GM10847 (cell line): ENCODE measurements around the gene TSPAN1.

ENCODE experiments used
- POLR2A ChIP-seq: IDR thresholded peaks from 2 replicates; pipeline ENCODE4 v1.6.1; 2011; ENCODE audit not compliant: insufficient read length; ENCODE audit errors: extremely low read depth

The TSPAN1 gene, protein sequence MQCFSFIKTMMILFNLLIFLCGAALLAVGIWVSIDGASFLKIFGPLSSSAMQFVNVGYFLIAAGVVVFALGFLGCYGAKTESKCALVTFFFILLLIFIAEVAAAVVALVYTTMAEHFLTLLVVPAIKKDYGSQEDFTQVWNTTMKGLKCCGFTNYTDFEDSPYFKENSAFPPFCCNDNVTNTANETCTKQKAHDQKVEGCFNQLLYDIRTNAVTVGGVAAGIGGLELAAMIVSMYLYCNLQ

GRCh38 chr1:46174448-46175231 is at the start of gene TSPAN1:
TSS of gene TSPAN1 (plus strand) at chr1:46175087. CDS start at chr1:46181108, 6,021 bp downstream.
- no peak for TF ChIP-seq POLR2A

DNA sequence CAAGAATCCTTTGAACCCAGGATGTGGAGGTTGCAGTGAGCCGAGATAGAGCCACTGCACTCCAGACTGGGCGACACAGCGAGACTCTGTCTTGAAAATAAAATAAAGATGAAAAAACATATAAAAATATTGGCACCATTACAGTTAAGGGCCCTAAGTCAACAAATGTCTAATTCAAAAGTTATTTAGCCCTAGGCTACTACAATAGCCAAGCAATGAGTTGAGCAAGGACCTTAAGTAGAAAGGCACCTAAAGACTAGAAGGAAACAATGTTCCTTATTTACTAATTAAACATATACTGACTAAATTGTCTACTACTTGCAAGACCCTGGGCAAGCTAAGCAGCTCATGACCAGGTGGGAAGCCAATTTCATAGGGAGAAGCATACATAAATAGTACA is 46.5 kb upstream of the TSPAN1 start:
- TF ChIP-seq POLR2A, result no peak

GRCh38 chr1:46130121-46130520 is 44.8 kb upstream of the TSPAN1 start:
- TF ChIP-seq POLR2A, result no peak

GRCh38 chr1:46130606-46131005 is 44.3 kb upstream of the TSPAN1 start:
- TF ChIP-seq POLR2A, result no peak

GRCh38 chr1:46131093-46131492 is 43.8 kb upstream of the TSPAN1 start:
- TF ChIP-seq POLR2A, result no peak

DNA sequence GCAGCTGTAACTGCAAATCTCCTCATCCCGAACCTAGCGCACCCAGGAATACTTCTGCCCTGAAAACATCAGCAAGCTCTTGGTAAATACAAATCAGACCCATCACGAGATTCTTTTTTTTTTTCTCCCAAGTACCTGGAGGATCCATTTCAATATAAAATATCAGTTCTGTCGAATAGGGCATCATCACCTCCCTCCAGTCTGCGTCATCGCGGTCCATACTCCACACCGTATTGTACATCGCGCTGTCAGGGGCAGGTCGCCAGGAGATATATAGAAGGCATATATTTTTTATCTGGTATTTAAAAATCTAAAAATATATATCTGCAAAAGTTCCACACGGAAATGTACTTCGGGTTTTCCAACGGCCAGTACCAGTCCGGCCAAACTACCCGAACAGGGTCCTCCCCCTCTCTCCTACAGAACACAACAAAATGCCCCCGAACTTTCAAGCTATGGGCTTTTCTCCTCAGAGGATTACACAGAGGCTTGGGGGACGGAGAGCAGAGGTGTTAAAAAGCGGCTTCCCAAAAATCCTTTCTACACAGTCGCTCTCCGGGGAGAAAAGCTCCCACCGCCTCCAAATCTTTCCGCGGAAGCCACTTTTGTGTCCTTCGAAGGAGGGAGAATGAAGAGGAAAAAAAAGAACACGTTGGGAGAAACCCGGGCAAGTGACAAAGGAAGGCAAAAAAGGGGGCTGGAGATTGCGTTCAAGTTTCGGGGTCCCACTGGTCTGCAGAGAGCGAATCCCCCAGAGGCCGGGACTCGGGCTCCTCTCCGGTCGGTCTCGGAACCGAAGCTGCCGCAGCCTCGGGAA is 43.0 kb upstream of the TSPAN1 start:
- no peak for TF ChIP-seq POLR2A

GRCh38 chr1:46132529-46133180 is 42.2 kb upstream of the TSPAN1 start, which contains the start of gene PIK3R3:
TSS of gene PIK3R3 (minus strand) at chr1:46132629. CDS start at chr1:46131952, 677 bp downstream.
- peak; percentile 95 for TF ChIP-seq POLR2A

- peak; percentile 31 for TF ChIP-seq POLR2A
Measured at GRCh38 chr1:46133181-46133658, 41.7 kb upstream of the TSPAN1 start.

- no peak for TF ChIP-seq POLR2A
Measured at GRCh38 chr1:46133781-46134350, 41.0 kb upstream of the TSPAN1 start.

DNA sequence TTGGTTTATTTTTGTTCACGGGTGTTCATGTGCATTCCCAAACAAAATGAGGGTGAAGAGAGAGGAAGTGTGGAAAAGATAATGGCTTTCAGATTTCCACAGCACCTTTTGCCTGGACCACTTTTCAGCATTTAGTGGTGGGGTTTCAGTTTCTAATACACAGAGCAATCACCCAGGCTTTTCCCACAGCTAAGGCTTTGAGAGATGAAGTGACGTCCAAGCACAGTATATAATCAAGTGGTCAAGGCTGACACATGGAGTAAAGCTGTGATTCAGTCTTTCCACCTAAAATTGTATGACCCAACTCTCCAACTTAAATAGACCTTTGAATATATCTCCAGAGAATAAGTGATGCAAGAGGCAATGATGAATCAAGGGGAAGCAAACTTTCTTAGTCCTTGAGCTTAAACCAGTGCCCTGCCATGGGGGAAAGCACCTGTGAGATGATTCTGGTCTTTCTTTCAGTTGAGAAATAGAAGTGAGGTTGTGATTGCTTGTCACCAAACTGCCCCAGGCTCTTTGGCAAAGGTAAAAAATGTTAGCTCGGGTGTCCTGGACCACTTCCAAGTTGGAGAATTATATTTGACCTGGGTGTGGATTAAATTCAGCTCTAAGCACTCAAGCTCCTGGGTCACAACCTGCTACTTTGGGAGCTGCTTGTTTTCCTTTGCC is 40.1 kb upstream of the TSPAN1 start:
- no peak for TF ChIP-seq POLR2A

DNA sequence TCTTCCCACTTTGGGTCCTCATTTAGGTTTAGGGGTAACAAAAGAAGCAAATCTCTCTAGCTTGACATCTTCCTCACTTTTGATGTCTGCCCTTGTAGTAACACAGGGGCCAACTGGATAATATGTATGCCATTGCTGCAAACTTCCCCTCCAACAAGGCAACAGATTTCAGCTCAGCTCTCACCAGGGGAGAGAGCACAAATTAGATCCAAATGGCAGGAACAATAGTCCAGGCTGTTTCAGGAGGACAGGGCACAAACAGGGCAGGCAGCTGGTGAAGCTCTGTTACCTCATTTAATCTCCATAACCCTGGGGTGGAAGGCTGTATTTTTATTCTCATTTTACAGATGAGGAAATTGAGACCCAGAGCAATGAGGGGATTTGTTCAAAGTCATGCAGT is 38.2 kb upstream of the TSPAN1 start:
- TF ChIP-seq POLR2A, result no peak

DNA sequence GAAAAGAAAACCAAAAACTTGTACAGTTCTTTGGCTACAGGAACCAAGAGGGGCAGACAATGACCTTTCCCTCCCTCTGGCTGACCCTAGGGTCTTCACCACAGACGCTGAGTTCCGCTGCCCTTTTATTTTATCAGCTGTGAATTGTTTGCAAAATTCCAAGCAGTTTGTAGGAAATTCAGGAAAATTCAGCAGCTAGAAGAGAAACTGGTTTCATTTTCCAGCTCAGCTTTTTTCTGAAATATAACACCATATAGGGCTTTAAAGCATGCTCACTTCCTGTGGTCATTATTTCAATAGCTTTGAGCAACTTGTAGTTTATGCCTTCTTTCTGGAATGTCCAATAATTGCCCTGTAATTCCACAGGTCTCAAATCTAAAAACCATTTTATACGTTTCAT is 37.0 kb upstream of the TSPAN1 start:
- no peak for TF ChIP-seq POLR2A

GRCh38 chr1:46148318-46148717 is 26.6 kb upstream of the TSPAN1 start:
- TF ChIP-seq POLR2A, result no peak

- no peak for TF ChIP-seq POLR2A
Measured at GRCh38 chr1:46150085-46150484, 24.8 kb upstream of the TSPAN1 start.

GRCh38 chr1:46152016-46152415 is 22.9 kb upstream of the TSPAN1 start:
- TF ChIP-seq POLR2A, result no peak

GRCh38 chr1:46153228-46153627 is 21.7 kb upstream of the TSPAN1 start:
- TF ChIP-seq POLR2A, result no peak
